GM18517 (cell line): ENCODE measurements around the gene IQSEC3.

Experiments
- ATAC-seq: cut with Tn5 transposase; IDR thresholded peaks from one replicate; pipeline ENCODE4 v1.9.1; 2021; ENCODE audit warnings: mild to moderate bottlenecking, moderate library complexity; ENCODE audit not compliant: unreplicated experiment

Gene IQSEC3

DNA sequence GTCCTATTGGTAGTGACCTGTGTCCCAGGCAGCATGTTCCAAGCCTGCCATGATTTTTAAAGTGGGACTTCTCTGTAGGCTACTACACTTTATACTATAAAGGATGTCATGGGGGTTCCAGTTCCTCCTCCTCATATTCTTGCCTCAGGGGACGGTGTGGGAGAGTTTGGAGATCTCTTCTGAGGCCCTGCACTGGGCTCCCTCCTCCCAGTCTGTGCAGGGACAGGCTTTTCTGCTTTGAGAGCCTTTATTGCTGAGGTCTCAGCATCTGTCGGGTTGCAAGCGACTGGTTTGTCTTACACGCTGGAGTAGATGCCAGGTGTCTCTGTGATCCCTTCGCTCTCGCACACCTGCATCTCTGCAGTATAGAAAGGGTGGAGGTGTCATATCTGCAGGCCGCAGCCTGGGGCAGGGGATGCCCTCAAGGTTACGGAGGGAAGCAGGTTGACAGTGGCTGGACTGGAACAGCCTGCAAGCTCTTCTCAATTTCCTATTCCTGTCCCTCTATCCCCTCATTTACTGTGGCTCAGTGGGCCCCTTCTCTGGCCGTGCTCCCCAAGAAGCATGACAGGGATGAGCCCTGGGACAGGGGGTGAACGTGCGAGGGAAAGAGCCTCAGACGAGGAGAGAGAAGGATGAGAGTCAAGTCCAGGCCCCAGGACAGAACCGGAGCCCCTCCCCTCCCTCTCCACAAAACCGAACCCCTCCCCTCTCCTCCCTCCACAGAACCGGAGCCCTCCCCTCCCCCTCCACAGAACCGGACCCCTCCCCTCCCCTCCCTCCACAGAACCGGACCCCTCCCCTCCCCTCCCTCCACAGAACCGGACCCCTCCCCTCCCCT lies 96.1 kb downstream of the IQSEC3 start:
- ATAC-seq: no peak

DNA sequence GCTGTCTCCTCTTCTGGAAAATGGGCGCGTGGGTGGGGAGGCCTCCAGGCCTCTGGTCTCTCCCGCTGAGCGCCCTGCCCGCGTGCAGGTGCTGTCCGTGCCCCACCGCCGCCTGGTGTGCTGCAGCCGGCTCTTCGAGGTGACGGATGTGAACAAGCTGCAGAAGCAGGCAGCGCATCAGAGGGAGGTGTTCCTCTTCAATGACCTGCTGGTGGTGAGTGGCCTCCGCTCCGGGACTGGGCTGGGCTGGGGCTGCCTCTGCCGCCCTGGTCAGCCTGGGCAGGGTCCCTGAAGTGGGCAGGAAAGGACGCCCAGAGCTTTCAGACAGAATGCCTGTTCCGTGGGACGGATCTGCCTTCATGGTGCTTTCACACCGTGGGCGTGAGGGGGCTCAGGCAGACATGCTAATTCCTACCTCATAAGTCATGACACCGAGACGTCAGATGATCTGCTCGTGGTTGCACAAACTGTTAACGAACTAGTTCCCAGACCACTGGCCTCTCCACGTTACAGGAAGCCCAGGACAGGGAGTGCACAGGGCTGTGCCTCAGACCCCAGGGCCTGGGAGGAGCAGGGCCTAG lies 96.9 kb downstream of the IQSEC3 start:
- no peak for ATAC-seq

DNA sequence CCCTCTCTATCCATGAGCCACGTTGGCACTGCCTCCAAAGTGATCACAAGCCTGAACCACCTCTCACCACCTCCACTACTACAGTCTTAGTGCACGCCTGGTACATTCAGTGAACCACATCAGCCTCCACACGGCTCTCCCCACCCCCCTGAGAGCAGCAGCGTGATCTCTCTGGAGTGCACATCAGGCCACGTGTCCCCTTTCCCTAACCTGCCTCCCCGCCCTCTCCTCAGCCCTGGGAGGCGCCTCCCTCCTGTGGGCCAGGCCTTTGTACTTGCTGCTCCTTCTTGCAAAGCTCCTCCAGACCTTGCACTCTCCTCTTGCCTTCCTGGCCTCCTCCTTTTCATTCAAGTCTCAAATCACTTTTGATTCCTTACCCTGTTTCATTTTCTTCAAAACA lies 97.6 kb downstream of the IQSEC3 start:
- no peak for ATAC-seq

DNA sequence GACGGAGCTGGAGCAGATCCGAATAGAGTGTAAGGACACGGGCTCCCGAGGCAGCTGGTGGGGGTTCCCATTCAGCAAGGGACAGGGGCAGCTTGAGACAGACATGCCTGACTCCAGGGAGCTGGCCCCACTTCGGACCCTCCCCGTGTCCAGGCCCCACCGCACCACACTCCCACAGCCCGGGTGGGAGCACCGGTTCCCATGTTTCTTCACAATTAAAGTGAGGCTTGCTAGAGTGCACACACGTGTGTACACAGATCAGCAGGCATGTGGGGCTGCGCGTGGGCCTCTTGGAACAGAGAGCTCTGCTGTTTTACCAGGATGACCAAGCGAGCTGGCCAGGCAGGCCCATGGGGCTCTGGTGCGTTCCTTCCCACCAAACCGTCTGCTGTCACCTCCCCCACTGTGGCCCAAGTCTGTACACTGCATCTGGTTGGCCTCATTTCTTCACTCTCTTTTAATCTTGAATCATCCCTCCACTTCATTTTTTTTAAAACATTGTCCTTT lies 99.3 kb downstream of the IQSEC3 start:
- no peak for ATAC-seq

DNA sequence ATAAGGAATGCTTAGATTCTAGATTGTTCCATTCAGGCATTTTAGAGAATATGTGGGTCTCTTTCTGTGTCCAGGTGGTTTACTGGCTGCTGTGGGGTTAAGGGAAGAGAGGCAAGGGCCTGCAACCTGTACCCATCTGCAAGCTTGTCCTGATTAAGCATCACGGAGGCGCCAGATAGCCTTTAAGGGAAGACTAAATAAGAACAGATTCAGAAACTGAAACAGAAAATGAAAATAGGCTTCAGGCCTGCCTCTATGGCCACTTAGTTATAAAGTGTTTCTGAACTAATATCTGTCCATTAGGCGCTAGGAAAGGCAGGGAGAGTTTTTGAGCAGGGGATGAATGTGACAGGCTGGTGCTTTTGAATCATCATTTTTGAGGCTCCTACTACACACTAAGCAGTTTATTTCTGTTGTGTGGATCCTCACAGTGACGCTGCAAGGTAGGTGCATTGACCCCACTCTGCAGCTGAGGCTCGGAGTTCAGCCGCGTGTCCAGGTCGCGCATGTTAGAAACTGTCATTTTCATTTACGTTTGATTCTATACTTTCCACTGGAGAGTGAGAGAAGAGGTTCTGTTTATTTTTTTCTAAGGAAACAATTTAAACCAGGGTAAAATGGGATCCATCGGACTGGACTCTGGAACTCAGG lies 100.0 kb downstream of the IQSEC3 start:
- ATAC-seq: no peak

DNA sequence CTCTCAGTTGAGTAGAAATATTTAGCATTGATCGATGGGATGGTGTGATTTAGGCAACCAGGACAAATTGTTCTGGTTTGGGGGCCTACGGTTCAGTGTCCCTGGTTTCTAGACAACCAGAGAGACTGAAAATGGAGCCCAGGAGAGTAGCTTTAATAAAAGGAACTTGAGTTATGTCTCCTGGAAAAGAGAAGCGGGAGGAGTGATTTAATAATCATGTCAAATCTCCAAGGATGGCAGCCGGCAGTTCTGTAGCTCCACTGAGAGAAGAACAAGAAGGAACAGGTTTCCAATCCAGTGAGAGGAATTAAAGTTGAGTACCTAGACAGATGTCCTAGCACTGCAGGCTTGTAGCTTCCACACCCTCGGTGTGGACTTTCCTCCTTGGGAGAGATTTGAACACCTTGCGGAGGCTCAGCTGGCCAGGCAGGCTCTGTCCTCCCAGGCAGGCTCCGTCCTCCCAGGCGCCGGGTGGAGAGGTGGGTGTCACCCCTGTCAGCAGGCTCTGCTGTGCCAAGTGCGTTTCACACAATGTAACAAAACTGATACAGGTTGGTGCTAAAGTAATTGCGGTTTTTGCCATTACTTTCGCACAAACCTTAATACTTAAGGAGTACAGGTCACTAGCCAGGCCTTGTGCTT lies 101.5 kb downstream of the IQSEC3 start:
- ATAC-seq: no peak

DNA sequence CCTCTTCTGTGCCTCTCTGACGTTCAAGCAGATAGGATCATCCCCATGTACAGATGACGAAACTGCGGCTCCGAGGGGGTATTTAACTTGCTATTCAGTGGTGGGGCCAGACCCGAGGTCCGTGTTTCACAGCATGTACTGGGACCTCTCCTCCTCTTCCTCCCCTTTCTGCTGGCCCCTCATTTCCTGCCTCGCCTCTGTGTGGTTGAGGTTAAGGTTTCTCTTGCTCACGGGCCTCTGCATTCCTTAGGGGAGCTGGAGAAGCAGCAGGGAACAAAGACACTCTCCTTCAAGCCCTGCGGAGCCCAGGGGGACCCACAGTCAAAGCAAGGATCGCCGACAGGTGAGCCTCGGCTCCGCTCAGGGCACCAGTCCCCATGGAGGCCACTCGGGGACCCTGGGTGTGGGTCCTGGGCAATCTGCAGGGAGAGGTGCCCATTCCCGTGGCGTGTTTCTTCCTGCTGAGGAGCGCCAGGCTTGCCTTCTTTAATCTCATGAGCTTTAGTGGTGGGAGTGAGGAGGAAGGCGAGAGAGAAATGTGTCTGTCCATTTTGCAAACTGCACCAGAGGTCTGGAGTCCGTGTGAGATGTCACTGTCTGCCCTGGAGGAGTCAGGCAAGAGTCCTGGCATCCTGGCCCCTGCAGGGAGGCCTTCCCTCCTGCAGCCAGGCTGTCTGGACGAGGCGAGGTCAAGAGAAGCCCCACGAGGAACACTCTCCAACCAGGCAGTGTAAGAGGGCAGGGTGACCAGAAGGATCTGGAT lies 102.4 kb downstream of the IQSEC3 start:
- ATAC-seq: no peak

DNA sequence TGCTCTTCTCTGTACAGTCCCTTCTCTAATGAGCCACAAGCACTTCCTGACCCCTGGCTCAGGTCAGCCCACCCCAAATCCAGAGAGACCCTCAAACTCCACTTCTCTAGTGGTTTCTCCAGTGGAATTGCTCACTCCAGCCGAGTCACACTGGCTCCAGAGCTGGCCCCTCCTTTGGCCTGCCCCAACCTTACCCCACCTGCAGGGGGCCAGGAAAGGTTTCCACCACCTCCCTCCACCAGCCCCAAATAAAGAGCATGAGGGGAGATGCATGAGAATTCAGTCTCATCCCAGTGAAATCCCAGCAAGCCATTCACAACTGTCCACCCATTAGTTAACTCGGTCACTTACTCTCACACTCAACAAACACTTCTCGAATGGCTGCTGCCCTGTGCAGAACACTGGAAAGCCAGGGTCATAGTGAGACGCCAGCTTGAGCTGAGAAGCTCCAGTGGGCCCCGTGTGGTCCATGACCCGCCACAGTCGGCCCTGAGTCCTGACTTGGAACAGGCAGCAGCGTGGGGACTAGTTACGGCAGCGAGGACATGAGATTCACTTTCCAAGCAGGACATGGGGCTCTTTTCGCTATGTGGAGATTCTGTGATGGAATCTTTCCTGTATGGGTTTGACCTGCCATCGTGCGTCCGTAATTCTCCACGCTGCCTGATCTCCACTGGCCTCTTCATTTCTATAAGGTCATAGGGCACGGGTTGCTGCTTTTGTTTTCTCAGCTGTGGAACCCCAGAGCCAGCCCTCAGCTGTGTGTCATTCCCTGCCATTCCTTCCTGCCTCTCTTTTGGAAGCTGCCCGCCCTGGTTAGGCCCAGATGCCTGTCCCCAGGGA lies 103.2 kb downstream of the IQSEC3 start:
- no peak for ATAC-seq

DNA sequence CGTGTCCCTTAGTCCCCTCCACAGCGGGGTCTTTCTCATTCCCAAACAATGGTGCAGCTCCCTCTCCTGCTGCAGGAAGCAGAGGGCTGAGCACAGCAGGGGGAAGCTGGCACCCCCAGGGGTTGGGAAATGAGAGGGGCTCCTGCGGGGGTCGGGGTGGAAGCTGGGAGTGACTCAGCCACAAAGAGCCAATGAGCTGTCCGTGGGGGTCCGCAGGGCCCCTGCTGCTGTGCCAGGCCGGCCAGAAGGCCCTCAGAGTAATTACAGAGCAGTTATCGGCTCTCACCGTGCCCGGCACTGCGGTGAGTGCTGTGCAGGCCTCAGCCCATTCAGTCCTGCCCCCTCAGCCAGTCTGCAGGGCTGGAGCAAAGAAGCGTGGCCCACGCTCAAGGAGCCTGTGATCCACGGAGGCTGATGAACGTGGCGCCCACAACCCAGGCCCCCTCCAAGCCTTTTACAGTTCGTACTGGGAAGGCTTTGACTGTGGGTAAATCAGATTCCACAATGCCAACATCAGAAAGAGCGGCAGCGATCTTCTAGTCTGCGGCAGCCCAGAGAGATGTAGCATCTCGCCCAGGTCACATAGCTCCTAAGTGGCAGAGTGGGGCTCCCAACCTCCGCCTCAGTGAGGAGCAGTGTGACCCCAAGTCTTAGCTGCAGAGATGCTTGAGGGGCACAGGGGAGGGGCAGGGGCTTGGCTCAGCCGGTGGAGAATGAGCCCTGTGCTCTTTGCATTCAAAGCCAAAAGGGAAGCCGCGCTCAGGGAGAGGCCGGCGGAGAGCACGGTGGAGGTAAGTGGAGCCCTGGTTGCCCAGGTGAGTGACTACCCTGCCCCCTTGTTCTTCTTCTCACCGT lies 104.0 kb downstream of the IQSEC3 start:
- no peak for ATAC-seq

DNA sequence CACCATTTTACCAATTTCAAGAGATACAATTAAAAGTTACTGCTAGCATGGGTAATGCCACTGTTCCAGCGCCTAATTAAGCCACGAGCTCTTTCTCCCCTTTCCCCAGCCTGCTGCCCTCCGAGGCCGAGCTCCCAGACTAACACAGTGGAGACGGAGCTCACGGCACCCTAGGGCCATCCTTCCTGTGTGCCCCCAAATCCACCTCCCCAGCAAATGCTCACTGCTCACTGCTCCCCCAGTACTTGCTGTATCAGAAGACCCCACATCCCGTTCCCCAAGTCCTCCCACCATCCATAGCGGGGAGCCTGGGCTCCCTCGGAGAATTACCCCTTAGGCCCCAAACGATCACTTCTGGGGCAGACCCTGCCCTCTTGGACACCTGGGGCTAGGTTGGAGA lies 104.7 kb downstream of the IQSEC3 start:
- no peak for ATAC-seq

DNA sequence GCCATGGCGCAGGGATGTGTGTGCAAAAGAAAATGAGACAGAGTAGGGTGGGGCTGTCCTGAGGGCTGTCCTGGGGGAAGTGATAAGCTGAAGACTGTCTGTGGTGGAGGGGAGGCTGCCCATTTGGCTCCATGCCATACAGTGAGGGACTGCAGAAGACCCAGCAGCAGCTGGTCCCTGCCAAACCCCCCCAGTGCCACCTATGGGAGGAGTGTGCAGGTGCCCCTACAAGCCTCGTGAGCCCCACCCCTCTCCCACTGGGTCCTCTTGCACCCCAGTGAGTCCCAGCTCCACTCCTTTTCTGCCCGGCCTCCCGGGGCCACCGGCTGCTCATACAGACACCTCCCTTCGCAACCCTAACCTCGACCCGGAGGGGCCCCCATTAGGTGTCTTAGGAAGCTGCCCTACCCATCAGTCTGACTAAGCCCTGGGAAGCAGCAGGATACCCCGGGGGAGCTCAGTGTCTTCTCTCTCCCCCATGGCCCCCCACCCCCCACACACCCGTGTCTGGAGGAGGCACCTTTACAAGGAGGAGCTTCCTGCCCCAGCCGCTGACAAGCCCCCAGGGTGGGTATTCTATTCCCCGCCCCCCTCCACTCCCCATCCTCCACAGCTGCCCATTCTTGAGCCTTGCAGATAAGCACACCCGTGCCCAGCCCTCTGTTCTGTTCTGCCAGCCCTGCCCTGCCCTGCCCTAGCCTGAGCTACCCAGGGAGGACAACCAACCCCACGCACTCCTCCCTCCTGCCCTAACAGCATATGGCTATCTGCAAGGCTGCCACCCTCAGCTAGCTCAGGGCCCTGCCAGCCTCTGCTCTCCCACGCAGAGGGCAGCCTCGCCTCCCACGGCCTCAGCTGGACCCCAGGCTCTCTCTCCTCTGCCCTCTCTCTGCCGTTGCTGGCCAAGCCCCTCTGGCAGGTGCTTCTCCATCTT lies 105.4 kb downstream of the IQSEC3 start:
- no peak for ATAC-seq

DNA sequence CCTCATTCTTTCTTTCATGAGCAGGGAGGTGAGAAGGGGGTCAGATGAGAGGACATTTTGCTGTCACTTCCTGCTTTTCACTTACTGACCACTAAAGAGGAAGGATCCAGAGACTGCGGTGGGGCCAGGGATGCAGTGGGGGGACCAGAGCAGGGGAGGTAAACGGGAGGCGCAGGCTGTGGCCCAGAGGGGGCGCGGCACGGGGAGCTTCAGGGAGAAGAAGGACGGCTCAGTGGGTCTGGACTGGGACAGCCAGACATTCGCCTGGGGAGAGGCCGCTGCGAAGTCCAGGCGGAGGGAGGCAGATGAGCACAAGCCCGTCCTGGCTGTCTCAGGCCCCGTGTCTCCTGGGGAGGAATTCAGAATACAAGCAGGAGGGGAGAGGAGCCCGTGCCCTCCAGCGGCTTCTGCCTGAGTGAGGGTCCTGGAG lies 106.2 kb downstream of the IQSEC3 start:
- no peak for ATAC-seq

DNA sequence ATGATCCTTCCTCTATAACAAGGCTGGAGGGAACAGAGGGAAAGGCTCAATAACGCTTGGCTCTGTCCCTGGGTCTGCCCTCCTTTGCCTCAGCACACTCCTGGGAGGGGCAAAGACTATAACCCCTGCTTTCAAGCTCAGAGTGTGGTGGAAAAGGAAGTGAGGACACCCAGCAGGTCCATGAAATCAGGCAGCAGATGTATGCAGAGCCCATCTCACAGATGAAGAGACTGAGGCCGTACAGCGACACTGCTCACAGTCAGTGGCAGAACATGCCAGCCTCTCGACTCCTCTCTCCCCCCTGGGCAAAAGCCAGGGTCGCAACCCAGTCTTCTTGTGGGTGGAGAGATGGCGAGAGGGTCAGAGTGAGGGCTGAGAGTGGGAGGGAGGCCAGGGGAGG lies 107.6 kb downstream of the IQSEC3 start:
- no peak for ATAC-seq

DNA sequence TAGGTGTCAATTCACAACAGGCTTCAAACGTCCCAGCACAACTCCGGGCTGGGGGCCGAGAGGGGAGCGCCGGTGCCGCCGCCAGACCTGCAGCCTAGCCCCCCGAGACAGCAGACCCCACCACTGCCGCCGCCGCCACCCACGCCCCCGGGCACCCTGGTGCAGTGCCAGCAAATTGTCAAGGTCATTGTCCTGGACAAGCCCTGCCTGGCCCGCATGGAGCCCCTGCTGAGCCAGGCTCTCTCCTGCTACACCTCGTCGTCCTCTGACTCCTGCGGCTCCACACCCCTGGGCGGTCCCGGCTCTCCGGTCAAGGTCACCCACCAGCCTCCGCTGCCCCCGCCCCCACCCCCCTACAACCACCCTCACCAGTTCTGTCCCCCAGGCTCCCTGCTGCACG lies 108.0 kb downstream of the IQSEC3 start:
- ATAC-seq: no peak

DNA sequence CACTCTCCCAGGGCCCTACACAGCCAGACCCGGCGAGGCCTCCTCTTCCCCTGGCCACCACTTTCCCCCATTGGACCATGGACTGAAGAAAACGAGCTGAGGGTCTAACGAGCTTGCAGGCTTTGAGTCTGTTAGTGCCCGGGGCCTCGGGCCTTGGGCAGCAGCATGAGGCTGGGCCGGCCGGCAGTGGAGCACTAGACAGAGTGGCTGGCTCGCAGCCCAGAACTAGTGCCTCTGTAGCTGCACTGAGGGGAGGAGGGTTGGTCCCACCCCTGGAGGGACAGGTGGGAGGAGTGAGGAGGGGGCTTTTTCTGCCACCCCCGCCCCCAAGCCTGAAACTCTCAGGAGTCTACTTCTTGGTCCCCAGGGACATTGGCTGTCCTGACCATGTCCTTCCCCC lies 108.7 kb downstream of the IQSEC3 start:
- no peak for ATAC-seq

DNA sequence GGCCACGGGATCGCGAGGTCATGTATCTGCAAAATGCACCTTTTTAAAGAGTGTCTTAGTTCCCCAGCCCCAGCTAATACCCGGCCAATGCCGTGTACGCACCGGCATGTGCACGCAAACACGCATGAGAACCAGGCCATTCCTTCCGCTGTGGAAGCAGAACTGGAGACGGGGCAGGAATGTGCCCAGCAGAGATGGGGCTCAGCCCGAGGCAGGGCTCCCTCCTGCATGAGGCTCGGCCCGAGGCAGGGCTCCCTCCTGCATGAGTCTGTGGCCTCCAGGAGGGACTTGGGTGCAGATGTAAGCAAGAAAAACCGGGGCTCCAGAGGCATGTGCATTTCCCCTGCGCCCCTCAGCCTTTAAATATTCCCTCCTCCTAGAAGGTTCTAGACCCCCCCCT lies 109.2 kb downstream of the IQSEC3 start:
- no peak for ATAC-seq

DNA sequence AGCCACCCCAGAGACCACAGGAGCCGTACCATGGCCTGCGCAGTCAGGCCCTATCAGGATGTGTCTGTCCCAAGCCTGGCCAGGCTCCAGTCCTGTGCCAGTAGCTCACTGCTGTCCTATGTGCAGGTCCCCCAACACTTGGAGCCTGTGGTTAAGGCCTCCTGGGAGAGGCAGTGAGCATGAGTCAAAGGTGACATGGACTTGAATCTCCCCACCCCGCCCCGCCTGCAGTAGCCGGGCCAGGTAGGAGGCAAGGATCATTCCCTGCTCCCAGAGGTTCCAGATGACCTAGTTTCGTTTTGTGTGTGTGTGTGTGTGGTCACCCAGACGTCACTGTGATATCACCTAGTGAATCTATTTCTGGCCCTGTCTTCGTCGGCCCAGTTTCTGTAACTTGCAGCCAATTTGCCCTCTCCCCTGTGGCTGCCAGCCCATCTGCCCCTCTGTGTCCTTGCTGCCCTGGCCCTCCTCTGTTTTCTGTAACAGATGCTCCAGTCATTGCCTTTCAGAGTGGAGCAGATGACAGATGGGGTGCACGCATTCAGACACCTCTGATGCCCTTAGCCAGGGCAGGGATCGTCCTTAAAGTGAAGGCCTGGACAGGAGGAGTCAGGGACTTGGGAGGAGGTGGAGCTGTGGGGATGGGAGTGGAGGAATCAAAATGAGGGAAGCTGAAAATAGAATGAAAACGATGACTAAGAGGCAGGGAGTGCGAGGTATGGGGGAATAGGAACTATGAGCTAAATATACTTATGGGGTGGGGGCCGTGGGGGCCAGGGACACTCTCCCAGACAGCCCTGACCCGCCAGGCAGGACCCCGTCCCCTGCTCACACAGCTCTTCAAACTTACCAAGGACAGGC lies 110.0 kb downstream of the IQSEC3 start:
- no peak for ATAC-seq
